ENCODE results near the gene EHMT1. TPM values are rescaled to one million over a fixed set of nuclear protein-coding genes. Genes with fewer than 3 reads are reported as not detected.
A peak's percentile ranks its signal among the peaks of the same experiment; 100 is the strongest.

EHMT1 gene
- total and polyA plus RNA-seq, 2 donors (not counting 1 experiment from before 2014, with no cell fraction given) = 101 to 394 TPM

GRCh38 chr9:137750007-137750406 lies 131.2 kb downstream of the EHMT1 start:
- Histone ChIP-seq H2AFZ (ENCODE audit: insufficient read depth, low read depth, low read length, poor library complexity, severe bottlenecking) (no peak overlapping the region), H3K4me2 (replicated peaks; ENCODE audit: low read depth, low read length, poor library complexity, severe bottlenecking) (no peak overlapping the region), H3K36me3 (replicated peaks in 1 of 2; ENCODE audit: control extremely low read depth in 1 of 2, control insufficient read depth in 1 of 2, extremely low read depth in 1 of 2, insufficient read depth in 2 of 2, low read length in 1 of 2) (peaks cover 2 to 53% of the 10 kb centered on the region in 2 experiments), H3K4me1 (ENCODE audit: control insufficient read depth in 2 of 2, insufficient read depth in 2 of 2, low read length in 2 of 2) (peaks cover 13 to 17% of the 10 kb centered on the region in 2 donors), H3K9ac (ENCODE audit: low read length) (no peak overlapping the region), H4K20me1 (ENCODE audit: control insufficient read depth, insufficient read depth, low read length, poor library complexity, severe bottlenecking) (peaks cover 19% of the 10 kb centered on the region), H3K79me2 (ENCODE audit: control insufficient read depth, insufficient read depth, low read length) (peaks cover 52% of the 10 kb centered on the region), H3K4me3 (ENCODE audit: control extremely low read depth in 1 of 5, extremely low read depth in 1 of 5, insufficient read depth in 1 of 5, low read depth in 2 of 5, low read length in 4 of 5) (no peak overlapping the region), H3K9me3 (ENCODE audit: control extremely low read depth in 1 of 3, control insufficient read depth in 2 of 3, insufficient read depth in 1 of 3, low read length in 2 of 3) (peaks cover 0 to 4% (median 0%) of the 10 kb centered on the region in 3 donors), H3K27me3 (replicated peaks in 1 of 4; ENCODE audit: control extremely low read depth in 1 of 4, control insufficient read depth in 3 of 4, insufficient read depth in 4 of 4, low read length in 3 of 4) (no peaks in the 10 kb centered on the region), H3K27ac (ENCODE audit: low read length in 2 of 2) (no peak overlapping the region)
- Mint-ChIP-seq H3K4me3 (no peak overlapping the region), H3K27ac (no peak overlapping the region), H3K27me3 (no peaks in the 10 kb centered on the region), H3K4me1 (peaks cover 30% of the 10 kb centered on the region), H3K9me3 (ENCODE audit: insufficient read depth) (no peaks in the 10 kb centered on the region)
- intact Hi-C loops (cut with micrococcal nuclease) = no loop called here
- WGBS (ENCODE audit: insufficient coverage) = no CpG with 5 or more reads among the region's 3 CpGs
- no peak for ATAC-seq (ENCODE audit: low read depth)
- ChIA-PET POLR2A (interaction anchor here (0.6 to 1.4 kb wide), 2 partner anchors 10 to 12 kb away, joined by 3 to 4 read pairs; no protein-coding TSS in a partner anchor), CTCF (interaction anchor here (0.7 to 1.4 kb wide), 3 partner anchors 8 to 55 kb away, joined by 3 read pairs; no protein-coding TSS in a partner anchor)
- TF ChIP-seq EZH2 (IDR thresholded peaks at IDR 0.05; ENCODE audit: borderline replicate concordance, insufficient read depth, low read depth, low read length, poor library complexity, severe bottlenecking) (no peak), CTCF (IDR thresholded peaks at IDR 0.05) (no peak)
- no peak for DNase-seq

- no peak overlapping the region for H3K4me3 Mint-ChIP-seq
- H3K27ac Mint-ChIP-seq = peak overlapping the region; percentile 32
- Histone ChIP-seq H3K9ac (ENCODE audit: low read length) (no peak overlapping the region), H3K27me3 (replicated peaks in 1 of 4; ENCODE audit: control extremely low read depth in 1 of 4, control insufficient read depth in 3 of 4, insufficient read depth in 4 of 4, low read length in 3 of 4) (no peaks in the 10 kb centered on the region), H3K9me3 (ENCODE audit: control extremely low read depth in 1 of 3, control insufficient read depth in 2 of 3, insufficient read depth in 1 of 3, low read length in 2 of 3) (peaks cover 0 to 10% (median 5%) of the 10 kb centered on the region in 3 donors), H3K79me2 (ENCODE audit: control insufficient read depth, insufficient read depth, low read length) (peaks cover 52% of the 10 kb centered on the region), H3K4me3 (ENCODE audit: control extremely low read depth in 1 of 5, extremely low read depth in 1 of 5, insufficient read depth in 1 of 5, low read depth in 2 of 5, low read length in 4 of 5) (no peak overlapping the region), H3K4me2 (replicated peaks; ENCODE audit: low read depth, low read length, poor library complexity, severe bottlenecking) (no peak overlapping the region), H3K27ac (ENCODE audit: low read length in 2 of 2) (no peak overlapping the region), H4K20me1 (ENCODE audit: control insufficient read depth, insufficient read depth, low read length, poor library complexity, severe bottlenecking) (peaks cover 18% of the 10 kb centered on the region), H2AFZ (ENCODE audit: insufficient read depth, low read depth, low read length, poor library complexity, severe bottlenecking) (no peak overlapping the region), H3K4me1 (ENCODE audit: control insufficient read depth in 2 of 2, insufficient read depth in 2 of 2, low read length in 2 of 2) (peaks cover 8 to 11% of the 10 kb centered on the region in 2 donors), H3K36me3 (replicated peaks in 1 of 2; ENCODE audit: control extremely low read depth in 1 of 2, control insufficient read depth in 1 of 2, extremely low read depth in 1 of 2, insufficient read depth in 2 of 2, low read length in 1 of 2) (peaks cover 2 to 59% of the 10 kb centered on the region in 2 experiments)
- ATAC-seq (ENCODE audit: low read depth) (no peak), DNase-seq (no peak)
- ChIA-PET POLR2A (interaction anchor here (0.6 to 1.4 kb wide), 2 partner anchors 10 to 12 kb away, joined by 3 to 4 read pairs; no protein-coding TSS in a partner anchor), CTCF (interaction anchor here (1.0 to 1.4 kb wide), 2 partner anchors 19 to 56 kb away, joined by 3 read pairs; no protein-coding TSS in a partner anchor)
- peaks cover 24% of the 10 kb centered on the region for H3K4me1 Mint-ChIP-seq
- H3K9me3 Mint-ChIP-seq (ENCODE audit: insufficient read depth) = no peaks in the 10 kb centered on the region
- WGBS (ENCODE audit: insufficient coverage) = 95% methylated on average over 10 of the region's 10 CpGs
- no peak for TF ChIP-seq EZH2 (IDR thresholded peaks at IDR 0.05; ENCODE audit: borderline replicate concordance, insufficient read depth, low read depth, low read length, poor library complexity, severe bottlenecking)
- intact Hi-C loops (cut with micrococcal nuclease) = no loop called here
- no peaks in the 10 kb centered on the region for H3K27me3 Mint-ChIP-seq
These were observed 131.8 kb downstream of the EHMT1 start for GRCh38 chr9:137750566-137750965.
